HL-60 (cell line): ENCODE results near the gene ETV3L.

ENCODE experiments used
- DNase-seq, 2 experiments: peaks; one replicate each; pipeline ENCODE4 v3.0.0-alpha.2; 2010 to 2020; ENCODE audit warnings: low read depth in 1 of 2, low spot score in 1 of 2
- H3K27ac ChIP-seq: fragments of 250-450 bp; sonication (Bioruptor Pico); replicated peaks from 2 replicates; pipeline ENCODE4 v1.5.1; 2020; ENCODE audit warnings: mild to moderate bottlenecking, moderate library complexity
- H3K27me3 ChIP-seq: fragments of 250-450 bp; sonication (Bioruptor Pico); 2 replicates; pipeline ENCODE4 v1.5.1; 2021; ENCODE audit warnings: mild to moderate bottlenecking, moderate library complexity; ENCODE audit not compliant: insufficient read depth, poor library complexity, severe bottlenecking
- H3K4me3 ChIP-seq: replicated peaks from 2 replicates; pipeline ENCODE4 v1.5.1; 2011; ENCODE audit warnings: mild to moderate bottlenecking, control low read depth, low read length; ENCODE audit not compliant: insufficient read depth
- GABPA ChIP-seq: IDR thresholded peaks from 2 replicates; pipeline ENCODE4 v1.6.1; 2012; ENCODE audit warnings: low read depth
- POLR2AphosphoS5 ChIP-seq: IDR thresholded peaks from 2 replicates; pipeline ENCODE4 v1.6.1; 2012; ENCODE audit warnings: low read depth
- SPI1 ChIP-seq: IDR thresholded peaks from 2 replicates; pipeline ENCODE4 v1.6.1; 2012; ENCODE audit warnings: low read depth, mild to moderate bottlenecking, borderline replicate concordance
- TF ChIP-seq, protein P1 (sequence below): IDR thresholded peaks from one replicate; pipeline ENCODE4 v1.5.1; 2011; ENCODE audit warnings: low read length, control low read depth, inconsistent platforms; ENCODE audit not compliant: insufficient read depth
- TF ChIP-seq, protein P2 (sequence below): IDR thresholded peaks from 2 replicates; pipeline ENCODE4 v1.6.1; 2012; ENCODE audit warnings: low read depth; ENCODE audit not compliant: insufficient replicate concordance

ETV3L gene

DNA sequence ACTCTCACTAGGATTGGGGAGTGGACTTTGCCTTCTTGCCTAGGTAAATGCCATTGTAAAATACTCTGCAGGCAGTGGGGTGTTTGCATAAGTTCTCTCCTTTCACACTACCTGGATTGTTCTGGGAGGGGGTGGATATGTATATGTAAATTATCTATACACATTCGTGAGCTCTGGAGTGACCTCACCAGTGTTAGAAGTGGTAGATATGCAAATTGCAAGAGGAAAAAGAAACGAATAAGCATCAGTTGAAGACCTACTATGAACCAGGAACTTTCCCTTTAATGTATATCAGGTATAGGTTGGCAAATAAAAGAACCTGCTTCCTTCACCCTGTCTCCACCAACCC is 52.6 kb downstream of the ETV3L start:
- peaks cover 3% of the 10 kb centered on the region for H3K27me3 ChIP-seq
- TF ChIP-seq, protein P1, sequence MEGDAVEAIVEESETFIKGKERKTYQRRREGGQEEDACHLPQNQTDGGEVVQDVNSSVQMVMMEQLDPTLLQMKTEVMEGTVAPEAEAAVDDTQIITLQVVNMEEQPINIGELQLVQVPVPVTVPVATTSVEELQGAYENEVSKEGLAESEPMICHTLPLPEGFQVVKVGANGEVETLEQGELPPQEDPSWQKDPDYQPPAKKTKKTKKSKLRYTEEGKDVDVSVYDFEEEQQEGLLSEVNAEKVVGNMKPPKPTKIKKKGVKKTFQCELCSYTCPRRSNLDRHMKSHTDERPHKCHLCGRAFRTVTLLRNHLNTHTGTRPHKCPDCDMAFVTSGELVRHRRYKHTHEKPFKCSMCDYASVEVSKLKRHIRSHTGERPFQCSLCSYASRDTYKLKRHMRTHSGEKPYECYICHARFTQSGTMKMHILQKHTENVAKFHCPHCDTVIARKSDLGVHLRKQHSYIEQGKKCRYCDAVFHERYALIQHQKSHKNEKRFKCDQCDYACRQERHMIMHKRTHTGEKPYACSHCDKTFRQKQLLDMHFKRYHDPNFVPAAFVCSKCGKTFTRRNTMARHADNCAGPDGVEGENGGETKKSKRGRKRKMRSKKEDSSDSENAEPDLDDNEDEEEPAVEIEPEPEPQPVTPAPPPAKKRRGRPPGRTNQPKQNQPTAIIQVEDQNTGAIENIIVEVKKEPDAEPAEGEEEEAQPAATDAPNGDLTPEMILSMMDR: no peak
- no peak for TF ChIP-seq SPI1
- TF ChIP-seq, protein P2, sequence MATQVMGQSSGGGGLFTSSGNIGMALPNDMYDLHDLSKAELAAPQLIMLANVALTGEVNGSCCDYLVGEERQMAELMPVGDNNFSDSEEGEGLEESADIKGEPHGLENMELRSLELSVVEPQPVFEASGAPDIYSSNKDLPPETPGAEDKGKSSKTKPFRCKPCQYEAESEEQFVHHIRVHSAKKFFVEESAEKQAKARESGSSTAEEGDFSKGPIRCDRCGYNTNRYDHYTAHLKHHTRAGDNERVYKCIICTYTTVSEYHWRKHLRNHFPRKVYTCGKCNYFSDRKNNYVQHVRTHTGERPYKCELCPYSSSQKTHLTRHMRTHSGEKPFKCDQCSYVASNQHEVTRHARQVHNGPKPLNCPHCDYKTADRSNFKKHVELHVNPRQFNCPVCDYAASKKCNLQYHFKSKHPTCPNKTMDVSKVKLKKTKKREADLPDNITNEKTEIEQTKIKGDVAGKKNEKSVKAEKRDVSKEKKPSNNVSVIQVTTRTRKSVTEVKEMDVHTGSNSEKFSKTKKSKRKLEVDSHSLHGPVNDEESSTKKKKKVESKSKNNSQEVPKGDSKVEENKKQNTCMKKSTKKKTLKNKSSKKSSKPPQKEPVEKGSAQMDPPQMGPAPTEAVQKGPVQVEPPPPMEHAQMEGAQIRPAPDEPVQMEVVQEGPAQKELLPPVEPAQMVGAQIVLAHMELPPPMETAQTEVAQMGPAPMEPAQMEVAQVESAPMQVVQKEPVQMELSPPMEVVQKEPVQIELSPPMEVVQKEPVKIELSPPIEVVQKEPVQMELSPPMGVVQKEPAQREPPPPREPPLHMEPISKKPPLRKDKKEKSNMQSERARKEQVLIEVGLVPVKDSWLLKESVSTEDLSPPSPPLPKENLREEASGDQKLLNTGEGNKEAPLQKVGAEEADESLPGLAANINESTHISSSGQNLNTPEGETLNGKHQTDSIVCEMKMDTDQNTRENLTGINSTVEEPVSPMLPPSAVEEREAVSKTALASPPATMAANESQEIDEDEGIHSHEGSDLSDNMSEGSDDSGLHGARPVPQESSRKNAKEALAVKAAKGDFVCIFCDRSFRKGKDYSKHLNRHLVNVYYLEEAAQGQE: no peak
- TF ChIP-seq GABPA: no peak
- no peak for TF ChIP-seq POLR2AphosphoS5
- no peak for DNase-seq
- H3K27ac ChIP-seq: no peak overlapping the region
- H3K4me3 ChIP-seq: no peak overlapping the region

DNA sequence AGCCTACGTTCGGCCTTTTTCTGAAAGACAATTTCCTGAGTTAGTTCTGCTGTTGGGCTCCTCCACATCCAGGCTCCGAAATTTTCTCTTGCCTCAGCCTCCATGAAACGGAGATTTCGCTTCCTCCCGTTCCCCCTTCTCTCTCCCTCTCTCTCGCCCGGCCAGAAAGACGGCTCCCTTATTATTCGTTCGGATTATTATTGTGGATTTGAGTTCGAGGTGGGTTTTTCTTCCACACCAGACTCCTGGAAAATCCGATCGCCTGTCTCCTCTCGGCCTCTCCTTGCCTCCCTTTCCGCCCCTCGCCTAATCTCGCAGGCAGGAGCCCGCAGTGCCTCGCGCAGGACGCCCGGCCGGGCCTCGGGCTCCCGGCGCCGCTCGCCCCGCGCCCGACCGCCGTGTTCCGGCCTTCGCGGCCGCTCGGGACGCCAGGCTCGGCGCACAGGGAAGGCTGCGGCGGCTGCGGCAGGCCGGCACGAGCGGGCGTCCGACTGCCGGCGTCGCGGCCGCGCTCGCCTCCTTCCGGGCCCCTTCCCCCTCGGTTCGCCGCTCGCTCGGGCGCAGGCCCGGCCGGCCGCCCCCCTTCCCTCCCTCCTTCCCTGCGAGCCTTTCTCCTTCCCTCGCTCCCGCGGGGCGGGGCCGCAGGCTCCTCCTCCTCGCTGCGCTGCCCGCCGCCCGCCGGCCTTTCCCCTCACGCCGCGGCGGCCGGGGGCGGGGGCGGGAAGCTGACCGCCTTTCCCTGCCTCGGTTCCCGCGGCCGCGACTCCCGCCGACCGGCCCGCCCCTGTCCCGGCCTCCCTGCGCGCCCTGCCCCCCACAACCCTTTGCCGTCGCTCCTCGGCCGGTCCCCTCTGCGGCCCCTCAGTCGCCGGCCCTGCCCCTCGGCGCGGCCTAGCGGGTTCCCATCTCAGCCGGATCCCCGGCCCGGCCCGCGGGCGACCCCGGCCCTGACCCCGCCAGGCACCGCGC is 54.1 kb downstream of the ETV3L start, which contains the start of gene ARHGEF11:
TSS of gene ARHGEF11 (minus strand) at position 493 of the 969 bp plus-strand sequence. CDS start 1,412 bp downstream, outside the sequence.
- Histone ChIP-seq H3K4me3 (peak within 1 kb of the TSS; percentile 57), H3K27ac (peak within 1 kb of the TSS; percentile 52), H3K27me3 (peaks cover under 1% of the 10 kb centered on the region)
- no peak for TF ChIP-seq GABPA
- TF ChIP-seq, protein P1: no peak
- TF ChIP-seq SPI1: no peak
- TF ChIP-seq, protein P2: no peak
- no peak for TF ChIP-seq POLR2AphosphoS5
- DNase-seq: peak; percentile 60 to 72

DNA sequence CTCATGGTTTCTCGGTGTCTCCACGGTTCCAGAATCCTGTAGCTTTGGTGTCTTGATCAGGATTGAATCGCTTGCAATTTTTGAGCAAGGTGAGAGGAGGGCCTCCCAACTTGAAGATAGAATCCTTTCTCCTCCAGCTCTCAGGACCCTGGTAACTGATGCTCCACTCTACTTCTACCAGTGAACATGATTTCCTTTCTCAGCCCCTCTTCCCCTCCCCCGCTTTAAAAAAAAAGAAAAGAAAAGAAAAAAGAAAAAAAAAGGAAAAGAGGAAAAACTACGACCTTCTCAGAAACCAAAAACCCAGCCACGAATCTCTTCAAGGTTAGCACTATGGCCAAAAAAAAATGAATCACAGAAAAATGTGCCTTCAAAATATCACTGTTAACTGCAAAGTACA is 55.3 kb downstream of the ETV3L start:
- no peak overlapping the region for H3K27ac ChIP-seq
- H3K27me3 ChIP-seq: no peaks in the 10 kb centered on the region
- no peak overlapping the region for H3K4me3 ChIP-seq
- TF ChIP-seq, protein P1: no peak
- no peak for TF ChIP-seq SPI1
- no peak for TF ChIP-seq POLR2AphosphoS5
- TF ChIP-seq, protein P2: no peak
- TF ChIP-seq GABPA: no peak
- no peak for DNase-seq
